Posterior vena cava (tissue), 2 donors: ENCODE measurements around the gene FHIT. TPM values are rescaled to one million over a fixed set of nuclear protein-coding genes. Genes with fewer than 3 reads are reported as not detected.

Source experiments
- DNase-seq: peaks from one replicate; pipeline ENCODE4 v3.0.0-alpha.2; 2020; ENCODE audit warnings: low spot score
- intact Hi-C, 2 donors: fragments of 100-400 bp; cut with DNase I; formaldehyde crosslinking; loops; one replicate each; pipeline versions ENCODE4 v1.14.1 to v1.14.2; 2022 to 2023
- total RNA-seq, 2 donors: library from RNA; stranded (reverse); fragmentation: NEBNext Ultra II Directional; extraction: Animal tissue kit (Norgen Biotek cat#: 25700); gene quantifications; one replicate each; pipeline ENCODE4 v1.2.1, GENCODE V29; 2021
- donor health status: DM: yes; HTN: yes; CAD: no.
- donor health status: DM: yes; HTN: yes; CAD: no.

The FHIT gene
- total RNA-seq, 2 donors from 2014 or later, result 6.0 to 9.2 TPM

DNA sequence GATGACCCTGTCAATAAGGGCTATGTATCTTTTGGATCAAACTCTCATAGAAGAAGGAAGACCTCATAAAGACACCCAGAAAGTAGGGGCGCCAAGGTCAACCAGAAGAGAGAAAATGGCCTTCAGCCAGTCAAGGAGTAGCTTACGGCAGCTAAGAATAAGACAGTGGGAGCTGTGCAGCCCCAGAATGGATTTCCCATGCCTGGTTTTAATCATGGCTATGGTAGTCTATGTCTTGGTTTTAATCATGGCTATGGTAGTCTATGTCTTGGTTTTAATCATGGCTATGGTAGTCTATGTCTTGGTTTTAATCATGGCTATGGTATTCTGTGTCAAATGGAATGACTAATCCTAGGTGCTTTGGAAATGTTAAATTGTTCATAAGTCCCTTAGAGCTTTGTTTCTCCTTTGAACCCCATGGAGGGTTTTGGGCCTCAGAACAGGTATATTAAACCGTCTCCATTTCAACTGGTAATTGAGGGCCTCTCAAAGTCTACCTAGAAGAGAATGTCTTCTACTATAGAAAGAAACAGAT lies 1459.4 kb downstream of the FHIT start:
- DNase-seq, result no peak
- intact Hi-C loops, result no loop called here

DNA sequence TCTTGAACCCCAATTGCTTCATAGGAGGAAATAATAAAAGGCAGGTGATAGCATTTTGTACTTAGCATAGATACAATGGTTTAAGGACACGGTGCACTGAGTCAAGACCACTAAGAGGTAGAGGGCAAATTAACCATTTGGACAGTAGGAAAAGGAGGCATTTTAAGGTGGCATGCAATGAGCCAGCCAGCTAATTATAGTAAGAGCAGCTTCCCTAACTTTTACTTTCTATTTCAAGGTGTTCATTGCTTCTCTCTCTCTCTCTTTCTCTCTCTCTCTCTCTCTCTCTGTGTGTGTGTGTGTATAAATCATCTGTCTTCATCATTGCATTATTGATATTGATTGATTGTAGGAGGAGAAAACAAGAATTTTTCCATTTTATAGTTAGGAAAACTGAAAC lies 1461.0 kb downstream of the FHIT start:
- intact Hi-C loops, result no loop called here
- DNase-seq, result no peak

GRCh38 chr3:59788801-59789200 lies 1462.5 kb downstream of the FHIT start:
- DNase-seq, result no peak
- intact Hi-C loops, result loop anchor here in 1 of 2 donors (10.0 kb wide), 1 partner anchor 1914 kb away; no protein-coding TSS in a partner anchor

GRCh38 chr3:59788133-59788532 lies 1463.1 kb downstream of the FHIT start:
- intact Hi-C loops, result loop anchor here in 1 of 2 donors (10.0 kb wide), 1 partner anchor 1913 kb away; no protein-coding TSS in a partner anchor
- no peak for DNase-seq

DNA sequence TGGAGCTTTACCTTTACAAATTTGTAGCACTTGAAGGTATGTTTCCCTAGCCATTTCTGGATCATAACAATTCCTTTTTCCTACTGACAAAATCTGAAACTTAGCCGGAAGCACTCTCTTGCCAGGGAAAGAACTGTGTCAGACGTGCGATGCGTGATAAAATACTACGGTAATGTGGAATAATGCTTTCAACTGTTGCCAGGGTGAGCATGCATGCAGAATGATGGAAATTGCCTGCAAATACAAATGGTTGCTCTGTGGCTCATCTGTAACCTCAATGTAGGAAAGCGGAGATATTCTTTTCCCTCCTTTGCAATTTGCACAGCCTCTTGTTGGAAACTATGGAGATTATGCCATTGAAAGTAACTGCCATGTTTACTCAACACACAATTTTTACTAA lies 1464.9 kb downstream of the FHIT start:
- intact Hi-C loops, result loop anchor here in 1 of 2 donors (10.0 kb wide), 1 partner anchor 1912 kb away; no protein-coding TSS in a partner anchor
- no peak for DNase-seq

GRCh38 chr3:59784164-59784563 lies 1467.1 kb downstream of the FHIT start:
- intact Hi-C loops, result loop anchor here in 1 of 2 donors (10.0 kb wide), 1 partner anchor 1909 kb away; no protein-coding TSS in a partner anchor
- DNase-seq, result no peak

DNA sequence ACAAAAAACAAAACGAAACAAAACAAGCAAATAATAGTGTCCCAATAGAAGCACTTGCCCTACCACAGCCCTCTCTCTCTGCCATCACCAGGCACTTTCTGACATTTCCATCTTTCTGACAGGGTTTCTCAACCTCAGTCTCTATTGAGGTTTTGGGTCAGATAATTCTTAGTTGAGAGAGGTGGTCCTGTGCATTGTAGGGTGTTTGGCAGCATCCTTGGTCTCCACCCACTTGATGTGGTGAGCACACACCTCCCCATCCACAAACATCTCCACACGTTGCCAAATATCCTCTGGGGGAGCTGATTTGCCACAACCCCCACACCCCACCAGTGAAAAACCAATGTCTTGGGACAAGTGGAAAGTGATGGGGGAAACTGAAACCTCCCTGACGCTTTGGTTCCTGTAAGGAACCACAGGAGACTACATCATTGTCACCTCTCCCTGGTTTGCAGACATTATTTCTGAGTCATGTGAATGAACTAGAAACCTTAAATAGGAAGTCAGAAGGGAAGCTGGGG lies 1467.7 kb downstream of the FHIT start:
- DNase-seq, result no peak
- intact Hi-C loops, result loop anchor here in 1 of 2 donors (10.0 kb wide), 1 partner anchor 1909 kb away; no protein-coding TSS in a partner anchor

- intact Hi-C loops, result loop anchor here in 1 of 2 donors (10.0 kb wide), 1 partner anchor 1908 kb away; no protein-coding TSS in a partner anchor
- no peak for DNase-seq
These were observed 1468.6 kb downstream of the FHIT start for GRCh38 chr3:59782664-59783063.

- intact Hi-C loops, result loop anchor here in 1 of 2 donors (10.0 kb wide), 1 partner anchor 1905 kb away; no protein-coding TSS in a partner anchor
- DNase-seq, result no peak
These were observed 1471.0 kb downstream of the FHIT start for GRCh38 chr3:59780209-59780608.

DNA sequence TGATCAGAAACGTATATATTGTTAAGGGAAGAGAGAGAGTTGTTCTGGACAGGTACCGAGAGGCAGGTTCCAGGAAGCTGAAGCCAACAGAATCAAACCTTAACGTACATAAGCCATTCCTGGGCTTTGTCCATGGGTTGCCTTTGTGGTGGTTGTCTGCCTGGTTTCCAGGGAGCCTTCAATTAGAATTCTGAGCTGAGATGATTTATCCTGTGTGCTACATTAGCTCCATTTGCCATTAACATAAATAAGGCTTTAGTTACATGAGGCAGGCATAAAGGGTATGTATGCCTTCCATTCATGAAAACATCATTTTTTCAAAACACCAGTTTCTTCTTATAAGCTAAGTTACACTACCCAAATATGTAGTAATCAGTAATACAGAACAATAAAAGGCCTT lies 1472.0 kb downstream of the FHIT start:
- intact Hi-C loops, result no loop called here
- no peak for DNase-seq

GRCh38 chr3:59777667-59778077 lies 1473.6 kb downstream of the FHIT start:
- intact Hi-C loops, result no loop called here

DNA sequence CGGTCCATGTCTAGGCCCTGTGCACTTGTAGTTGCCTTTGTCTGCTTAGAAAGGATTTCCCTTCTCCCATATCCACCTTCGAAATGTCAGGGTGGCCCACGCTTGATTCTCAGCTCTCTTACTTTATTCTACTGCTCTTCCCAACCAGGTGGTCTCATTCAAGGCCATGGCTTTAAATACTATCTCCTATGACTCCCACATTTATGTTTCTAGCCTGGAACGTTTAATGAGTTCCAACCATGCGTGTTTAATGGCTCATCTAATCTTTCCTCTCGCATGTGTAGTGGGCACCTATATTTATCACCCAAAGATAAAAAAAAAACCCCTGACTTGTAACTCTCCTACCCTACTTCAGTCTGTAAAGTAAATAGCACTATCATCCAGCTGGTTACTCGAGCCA lies 1474.2 kb downstream of the FHIT start:
- intact Hi-C loops, result no loop called here
- no peak for DNase-seq

More at GRCh38 chr3:59777667-59778077, 1473.6 kb downstream of the FHIT start:
- DNase-seq, result no peak

DNA sequence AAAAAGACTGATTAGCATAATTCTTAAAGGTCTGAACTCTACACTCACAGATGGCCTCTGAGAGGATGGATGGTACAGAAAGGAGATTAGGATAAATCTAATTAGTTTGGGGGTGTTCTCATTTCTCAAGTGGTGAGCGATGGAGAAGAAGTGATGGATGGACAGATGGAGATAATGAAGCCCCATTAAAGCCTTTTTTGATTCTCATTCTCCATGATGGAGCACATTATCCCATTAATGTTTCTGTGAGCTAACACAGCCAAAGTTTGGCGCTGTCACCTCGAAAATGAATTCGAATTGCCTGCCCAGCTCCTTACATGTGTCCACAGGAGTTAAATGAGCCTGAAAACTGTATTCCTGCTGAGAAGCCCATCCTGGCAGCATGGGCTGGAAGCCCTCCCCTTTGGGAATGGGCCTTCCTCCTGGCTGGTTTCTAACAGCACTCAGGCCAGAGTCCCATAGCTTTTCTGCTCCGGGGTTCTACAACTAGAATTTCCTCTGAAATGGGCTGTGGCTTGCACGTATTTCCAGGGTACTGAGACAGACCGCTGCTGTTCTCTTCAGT lies 1475.4 kb downstream of the FHIT start:
- DNase-seq, result no peak
- intact Hi-C loops, result no loop called here

DNA sequence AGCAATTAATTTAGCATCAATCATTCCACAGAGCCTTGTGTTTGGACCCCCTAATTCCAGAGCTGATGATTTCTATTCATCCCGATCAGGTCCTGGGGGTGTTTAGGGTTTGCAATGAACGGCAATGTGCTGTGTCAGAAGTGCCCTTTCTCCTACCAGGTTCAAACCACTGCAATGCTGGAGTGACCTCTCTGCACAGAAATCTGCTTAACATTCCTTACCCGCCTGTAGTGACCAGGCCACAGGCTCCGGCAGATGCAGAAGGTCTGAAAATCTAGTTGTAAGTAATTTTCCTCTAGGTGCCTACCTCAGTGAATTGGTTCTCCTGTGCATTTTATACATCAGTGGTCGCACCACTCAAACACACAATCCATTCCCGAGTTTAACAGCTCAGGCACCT lies 1476.1 kb downstream of the FHIT start:
- intact Hi-C loops, result no loop called here
- DNase-seq, result no peak

- no peak for DNase-seq
- intact Hi-C loops, result no loop called here
These were observed 1476.6 kb downstream of the FHIT start for GRCh38 chr3:59774634-59775033.

DNA sequence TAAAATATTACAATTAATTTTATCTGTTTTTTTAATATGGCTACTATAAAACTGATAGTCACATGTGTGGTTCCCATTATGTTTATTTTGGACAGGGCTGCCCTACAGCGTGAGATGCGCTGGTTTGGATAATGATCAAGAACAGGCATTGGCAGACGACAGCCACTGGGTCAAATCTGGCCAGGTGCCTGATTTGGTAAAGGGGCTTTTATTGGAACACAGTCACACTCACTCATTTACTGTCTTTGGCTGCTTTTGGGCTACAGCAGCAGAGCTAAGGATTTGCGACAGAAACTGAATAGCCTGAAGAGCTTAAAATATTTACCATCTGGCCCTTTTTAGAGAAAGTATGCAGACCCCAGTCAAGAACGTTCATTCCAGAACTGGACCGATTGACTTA lies 1477.3 kb downstream of the FHIT start:
- intact Hi-C loops, result no loop called here

GRCh38 chr3:59772416-59773408 lies 1478.5 kb downstream of the FHIT start:
- DNase-seq, result no peak
- intact Hi-C loops, result no loop called here

More for the DNA sequence above, 1477.3 kb downstream of the FHIT start:
- no peak for DNase-seq

GRCh38 chr3:59771768-59772181 lies 1479.5 kb downstream of the FHIT start:
- DNase-seq, result no peak
- intact Hi-C loops, result no loop called here

DNA sequence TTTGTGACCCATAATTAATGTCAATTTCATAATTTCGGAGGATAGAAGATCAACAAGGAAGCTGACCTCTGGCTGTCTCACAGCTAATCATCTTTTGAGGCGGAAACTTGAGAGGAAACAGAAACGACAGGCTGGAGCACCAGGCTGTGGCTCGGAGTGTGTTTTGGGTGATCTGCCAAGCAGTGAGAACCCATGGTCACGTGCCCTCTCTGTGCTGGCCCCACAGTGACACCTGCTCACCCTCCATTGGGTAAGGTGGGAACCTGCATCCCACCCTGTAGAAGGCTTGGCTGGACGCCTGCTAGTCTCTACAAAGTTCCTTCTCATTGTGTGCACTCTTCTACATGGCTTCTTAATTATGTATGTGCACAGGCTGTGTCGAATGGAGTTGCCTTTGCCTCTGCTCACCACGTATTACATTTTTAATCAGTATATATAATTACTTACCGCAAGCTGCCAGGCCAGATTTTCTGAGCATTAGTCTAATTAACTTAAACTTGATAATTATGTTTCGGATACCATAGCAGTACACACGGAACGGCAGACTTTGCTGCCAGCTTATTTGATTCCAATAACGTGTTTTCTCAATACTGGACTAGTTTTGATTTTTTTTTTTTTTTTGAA lies 1482.0 kb downstream of the FHIT start:
- no peak for DNase-seq
- intact Hi-C loops, result no loop called here
